GM12864 (cell line): ENCODE data around the gene PALS2.

Experiments
- DNase-seq: peaks from one replicate; pipeline ENCODE4 v3.0.0-alpha.2; 2011; ENCODE audit warnings: low read depth
- H3K4me3 ChIP-seq: 2 replicates; pipeline ENCODE4 v1.5.1; 2011; ENCODE audit warnings: mild to moderate bottlenecking, low read depth, low read length, control low read depth
- TF ChIP-seq, protein P1 (sequence below): IDR thresholded peaks from 2 replicates; pipeline ENCODE4 v1.5.1; 2011; ENCODE audit warnings: low read depth, mild to moderate bottlenecking, moderate library complexity, low read length, control low read depth, inconsistent platforms; ENCODE audit errors: missing control alignments

Gene PALS2

DNA sequence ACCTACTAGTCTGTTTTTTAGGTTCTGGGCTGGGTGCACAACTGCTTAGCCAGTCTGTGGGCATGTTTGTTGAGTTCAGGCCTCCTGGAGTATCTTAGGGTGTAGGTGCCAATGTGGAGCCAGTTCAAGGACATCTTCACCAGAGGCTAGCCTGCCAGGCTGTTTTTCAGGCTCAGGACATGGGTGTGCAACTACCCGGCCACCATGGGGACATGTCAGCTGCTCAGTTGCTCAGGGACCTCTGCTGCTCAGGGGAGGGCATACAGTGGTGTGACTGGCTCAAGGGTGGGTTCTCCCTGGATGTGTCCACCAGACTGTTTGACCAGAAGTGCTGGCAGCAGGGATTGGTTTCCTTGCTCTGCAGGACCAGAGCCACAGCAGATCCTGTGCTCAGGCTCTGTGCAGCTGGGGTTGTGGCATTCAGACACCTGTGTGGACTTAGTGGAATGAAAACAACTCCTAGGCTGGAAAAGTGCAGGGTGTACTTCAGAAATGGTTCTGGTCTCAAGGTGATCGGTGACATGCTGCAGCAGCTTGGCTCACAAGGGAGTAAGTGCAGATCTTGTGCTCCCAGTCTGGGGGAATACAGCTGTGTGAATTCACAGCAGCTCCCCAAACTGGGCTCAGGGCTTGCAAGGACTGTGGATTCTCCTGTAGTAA lies 44.8 kb downstream of the PALS2 start:
- DNase-seq: no peak
- TF ChIP-seq, protein P1, sequence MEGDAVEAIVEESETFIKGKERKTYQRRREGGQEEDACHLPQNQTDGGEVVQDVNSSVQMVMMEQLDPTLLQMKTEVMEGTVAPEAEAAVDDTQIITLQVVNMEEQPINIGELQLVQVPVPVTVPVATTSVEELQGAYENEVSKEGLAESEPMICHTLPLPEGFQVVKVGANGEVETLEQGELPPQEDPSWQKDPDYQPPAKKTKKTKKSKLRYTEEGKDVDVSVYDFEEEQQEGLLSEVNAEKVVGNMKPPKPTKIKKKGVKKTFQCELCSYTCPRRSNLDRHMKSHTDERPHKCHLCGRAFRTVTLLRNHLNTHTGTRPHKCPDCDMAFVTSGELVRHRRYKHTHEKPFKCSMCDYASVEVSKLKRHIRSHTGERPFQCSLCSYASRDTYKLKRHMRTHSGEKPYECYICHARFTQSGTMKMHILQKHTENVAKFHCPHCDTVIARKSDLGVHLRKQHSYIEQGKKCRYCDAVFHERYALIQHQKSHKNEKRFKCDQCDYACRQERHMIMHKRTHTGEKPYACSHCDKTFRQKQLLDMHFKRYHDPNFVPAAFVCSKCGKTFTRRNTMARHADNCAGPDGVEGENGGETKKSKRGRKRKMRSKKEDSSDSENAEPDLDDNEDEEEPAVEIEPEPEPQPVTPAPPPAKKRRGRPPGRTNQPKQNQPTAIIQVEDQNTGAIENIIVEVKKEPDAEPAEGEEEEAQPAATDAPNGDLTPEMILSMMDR: no peak

DNA sequence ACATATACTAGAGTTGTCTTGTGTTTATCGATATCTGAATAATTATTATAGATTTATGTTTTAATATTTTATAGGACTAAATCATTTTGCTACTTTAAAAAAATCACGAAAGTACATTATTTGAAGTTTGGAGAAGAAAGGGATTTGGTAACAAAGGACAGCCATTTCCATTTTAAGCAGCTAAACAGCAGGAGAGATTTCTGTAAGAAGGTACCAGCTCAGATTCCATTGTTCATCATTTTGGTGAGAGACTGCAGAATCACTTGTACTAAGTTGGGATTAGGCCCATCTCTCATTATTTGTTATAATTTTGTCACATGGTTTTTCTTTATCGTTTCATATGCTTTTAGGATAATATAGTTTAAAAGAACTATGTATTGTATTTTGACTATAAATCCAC lies 46.7 kb downstream of the PALS2 start:
- DNase-seq: no peak
- TF ChIP-seq, protein P1: no peak
- H3K4me3 ChIP-seq: no peak overlapping the region

More for the DNA sequence above, 44.8 kb downstream of the PALS2 start:
- H3K4me3 ChIP-seq: no peak overlapping the region

DNA sequence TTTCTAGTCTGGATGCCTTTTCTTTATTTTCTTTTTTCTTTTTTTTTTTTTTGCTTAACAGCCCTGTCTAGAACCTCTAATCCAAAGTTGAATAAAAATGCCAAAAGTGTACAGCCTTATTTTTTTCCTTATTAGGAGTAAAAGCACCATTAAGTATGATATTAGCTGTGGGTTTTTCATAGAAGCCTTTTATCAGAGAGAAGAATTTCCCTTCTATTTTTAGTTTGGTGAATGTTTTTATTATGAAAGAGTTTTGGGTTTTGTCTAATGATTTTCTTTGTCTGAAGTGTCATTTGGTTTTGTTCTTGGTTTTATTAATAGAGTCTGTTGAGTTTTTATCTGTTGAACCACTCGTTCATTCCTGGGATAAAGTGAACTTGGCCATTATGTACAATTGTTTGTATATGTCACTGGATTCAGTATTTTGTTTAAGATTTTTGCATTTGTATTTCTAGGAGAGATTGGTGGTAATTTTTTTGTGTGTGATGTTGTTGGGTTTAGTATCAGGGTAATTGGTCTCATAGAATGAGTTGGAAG lies 49.5 kb downstream of the PALS2 start:
- TF ChIP-seq, protein P1: no peak
- no peak overlapping the region for H3K4me3 ChIP-seq
- no peak for DNase-seq
